Nephron progenitor cell (in vitro differentiated cells): ENCODE data around the gene HSD3B2.

Experiments
- DNase-seq: peaks from one replicate; pipeline ENCODE4 v3.0.0; 2021
- H3K27ac Mint-ChIP-seq: 2 replicates; pipeline ENCODE4 v1.8.0; 2021; ENCODE audit warnings: mild to moderate bottlenecking, moderate library complexity, mixed read lengths
- H3K27me3 Mint-ChIP-seq: 2 replicates; pipeline ENCODE4 v1.8.0; 2021; ENCODE audit warnings: mild to moderate bottlenecking, low read depth, mixed read lengths; ENCODE audit not compliant: poor library complexity
- H3K36me3 Mint-ChIP-seq: 2 replicates; pipeline ENCODE4 v1.8.0; 2021; ENCODE audit warnings: low read depth, mixed read lengths
- H3K4me1 Mint-ChIP-seq: 2 replicates; pipeline ENCODE4 v1.8.0; 2021; ENCODE audit warnings: mixed read lengths
- H3K4me3 Mint-ChIP-seq: 2 replicates; pipeline ENCODE4 v1.8.0; 2021; ENCODE audit warnings: mild to moderate bottlenecking, moderate library complexity, mixed read lengths
- H3K9me3 Mint-ChIP-seq: 2 replicates; pipeline ENCODE4 v1.8.0; 2021; ENCODE audit warnings: mild to moderate bottlenecking, moderate library complexity, mixed read lengths
- CTCF ChIP-seq: fragments of 200-600 bp; sonication (generic); IDR thresholded peaks from 2 replicates; pipeline ENCODE4 v1.5.0; 2021; ENCODE audit warnings: antibody characterized with exemption

Gene HSD3B2

GRCh38 chr1:119448127-119448511 is 33.2 kb downstream of the HSD3B2 start:
- Mint-ChIP-seq H3K36me3 (no peaks in the 10 kb centered on the region), H3K9me3 (no peaks in the 10 kb centered on the region), H3K27ac (no peak overlapping the region), H3K27me3 (peaks cover 2% of the 10 kb centered on the region), H3K4me1 (peaks cover 24% of the 10 kb centered on the region), H3K4me3 (no peak overlapping the region)
- no peak for TF ChIP-seq CTCF
- DNase-seq: no peak

GRCh38 chr1:119449971-119450370 is 35.0 kb downstream of the HSD3B2 start:
- peaks cover 25% of the 10 kb centered on the region for H3K4me1 Mint-ChIP-seq

GRCh38 chr1:119451158-119451557 is 36.2 kb downstream of the HSD3B2 start:
- no peaks in the 10 kb centered on the region for H3K36me3 Mint-ChIP-seq
- peaks cover 9% of the 10 kb centered on the region for H3K27me3 Mint-ChIP-seq
- H3K4me1 Mint-ChIP-seq: peaks cover 25% of the 10 kb centered on the region
- no peaks in the 10 kb centered on the region for H3K9me3 Mint-ChIP-seq
- DNase-seq: no peak
- H3K4me3 Mint-ChIP-seq: no peak overlapping the region
- peak overlapping the region; percentile 72 for H3K27ac Mint-ChIP-seq
- no peak for TF ChIP-seq CTCF

More at GRCh38 chr1:119449971-119450370, 35.0 kb downstream of the HSD3B2 start:
- no peak for DNase-seq
- no peak overlapping the region for H3K4me3 Mint-ChIP-seq
- no peaks in the 10 kb centered on the region for H3K9me3 Mint-ChIP-seq
- H3K27me3 Mint-ChIP-seq: peaks cover 2% of the 10 kb centered on the region
- no peak overlapping the region for H3K27ac Mint-ChIP-seq
- no peaks in the 10 kb centered on the region for H3K36me3 Mint-ChIP-seq
- TF ChIP-seq CTCF: no peak

- H3K27me3 Mint-ChIP-seq: peaks cover 13% of the 10 kb centered on the region
- DNase-seq: no peak
- no peaks in the 10 kb centered on the region for H3K9me3 Mint-ChIP-seq
- no peak overlapping the region for H3K4me3 Mint-ChIP-seq
- H3K27ac Mint-ChIP-seq: no peak overlapping the region
- peaks cover 25% of the 10 kb centered on the region for H3K4me1 Mint-ChIP-seq
- H3K36me3 Mint-ChIP-seq: no peaks in the 10 kb centered on the region
- TF ChIP-seq CTCF: no peak
Measured at GRCh38 chr1:119452091-119452490, 37.1 kb downstream of the HSD3B2 start.

- DNase-seq: no peak
- Mint-ChIP-seq H3K27ac (no peak overlapping the region), H3K4me1 (peaks cover 25% of the 10 kb centered on the region), H3K27me3 (peaks cover 11% of the 10 kb centered on the region), H3K9me3 (no peaks in the 10 kb centered on the region), H3K4me3 (no peak overlapping the region), H3K36me3 (no peaks in the 10 kb centered on the region)
- TF ChIP-seq CTCF: no peak
Measured at GRCh38 chr1:119453021-119453420, 38.1 kb downstream of the HSD3B2 start.

- Mint-ChIP-seq H3K27me3 (peaks cover 4% of the 10 kb centered on the region), H3K27ac (no peak overlapping the region), H3K4me1 (no peaks in the 10 kb centered on the region), H3K9me3 (no peaks in the 10 kb centered on the region), H3K4me3 (no peak overlapping the region), H3K36me3 (no peaks in the 10 kb centered on the region)
- no peak for DNase-seq
- no peak for TF ChIP-seq CTCF
Measured at GRCh38 chr1:119462964-119463363, 48.0 kb downstream of the HSD3B2 start.
